ENCODE measurements around the gene PLXNA4.

PLXNA4 gene

GRCh38 chr7:132501956-132502355, 74.3 kb downstream of the PLXNA4 start:
- no peaks in the 10 kb centered on the region for H3K9me3 ChIP-seq (ENCODE audit: control insufficient read depth, low read length)
- H3K23ac ChIP-seq (ENCODE audit: low read length in 2 of 2): peak overlapping the region in 1 of 2 experiments; percentile 60
- peaks cover 0 to 26% of the 10 kb centered on the region in 2 experiments for H3K36me3 ChIP-seq (ENCODE audit: control insufficient read depth in 1 of 2, insufficient read depth in 2 of 2, low read depth in 1 of 2, low read length in 2 of 2)
- no peak overlapping the region for H2BK120ac ChIP-seq (ENCODE audit: low read depth, low read length)
- WGBS: 80% methylated on average over 7 of the region's 7 CpGs
- no peak overlapping the region for H3K27ac ChIP-seq (ENCODE audit: low read length, poor library complexity, severe bottlenecking)
- H2AK5ac ChIP-seq (ENCODE audit: low read length, severe bottlenecking): no peak overlapping the region
- no peaks in the 10 kb centered on the region for H3K4me1 ChIP-seq (ENCODE audit: control insufficient read depth, insufficient read depth, low read depth, low read length)
- H3K4me2 ChIP-seq (ENCODE audit: low read length, poor library complexity, severe bottlenecking): no peak overlapping the region
- no peak overlapping the region for H2BK5ac ChIP-seq (ENCODE audit: low read depth, low read length, poor library complexity, severe bottlenecking)
- H3K18ac ChIP-seq (ENCODE audit: low read depth in 1 of 2, low read length in 2 of 2): no peak overlapping the region
- H2BK15ac ChIP-seq (ENCODE audit: low read depth, poor library complexity, severe bottlenecking): no peak overlapping the region
- H4K91ac ChIP-seq (ENCODE audit: low read length): no peak overlapping the region
- no peak overlapping the region for H2BK12ac ChIP-seq (ENCODE audit: low read length in 2 of 2)
- no peak overlapping the region for H3K4me3 ChIP-seq (ENCODE audit: insufficient read depth in 1 of 2, low read depth in 1 of 2, low read length in 2 of 2)
- no peak overlapping the region for H3K14ac ChIP-seq (ENCODE audit: low read length in 2 of 2)
- no peak for DNase-seq
- H2AFZ ChIP-seq (ENCODE audit: low read depth, low read length): no peak overlapping the region
- H3K9ac ChIP-seq (ENCODE audit: low read length): no peak overlapping the region
- H3K4ac ChIP-seq (ENCODE audit: low read depth in 1 of 2, low read length in 2 of 2): no peak overlapping the region
- no peaks in the 10 kb centered on the region for H3K79me1 ChIP-seq (replicated peaks; ENCODE audit: low read length, poor library complexity, severe bottlenecking)
- no peaks in the 10 kb centered on the region for H3K27me3 ChIP-seq (ENCODE audit: control insufficient read depth in 1 of 2, insufficient read depth in 1 of 2, low read length in 2 of 2)
- no peak overlapping the region for H4K8ac ChIP-seq (ENCODE audit: low read length)

DNA sequence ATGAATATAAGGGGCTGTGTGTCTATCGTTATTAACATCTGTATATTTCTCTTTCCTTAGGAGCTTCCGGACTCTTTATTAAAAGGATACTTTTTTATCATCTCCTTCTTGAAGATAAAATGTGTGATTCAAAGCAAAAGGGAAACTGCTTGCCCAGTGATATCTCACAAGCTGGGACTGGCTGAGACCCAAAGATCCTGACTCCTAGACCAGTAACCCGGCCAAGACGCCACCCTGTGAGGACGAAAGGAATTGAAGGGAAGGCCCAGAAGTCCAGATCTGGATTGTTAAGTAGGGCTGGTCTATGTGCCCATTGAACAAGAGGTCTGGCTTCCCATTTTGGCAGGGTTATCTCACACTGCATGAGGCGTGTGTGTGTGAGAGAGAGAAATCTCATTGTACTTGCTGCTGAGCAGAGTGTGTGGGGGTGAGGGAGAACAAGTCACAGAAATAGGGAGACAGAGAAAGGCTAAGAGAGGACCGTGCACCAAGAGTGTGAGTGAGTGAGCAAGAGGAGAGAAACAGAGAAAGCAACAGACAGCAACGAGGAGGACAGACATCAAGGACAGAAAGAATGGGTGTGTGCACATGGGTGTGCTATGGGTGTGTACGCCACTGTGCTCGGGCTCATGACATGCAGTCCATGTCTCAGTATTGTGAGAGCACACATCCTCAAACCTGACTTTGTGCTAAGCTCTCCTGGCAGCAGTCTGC, 75.4 kb downstream of the PLXNA4 start:
- Histone ChIP-seq H2AK5ac (ENCODE audit: low read length, severe bottlenecking) (no peak overlapping the region), H2BK15ac (ENCODE audit: low read depth, poor library complexity, severe bottlenecking) (no peak overlapping the region), H2BK12ac (ENCODE audit: low read length in 2 of 2) (no peak overlapping the region), H3K79me1 (replicated peaks; ENCODE audit: low read length, poor library complexity, severe bottlenecking) (no peaks in the 10 kb centered on the region), H3K9ac (ENCODE audit: low read length) (peak overlapping the region; percentile 69), H3K4me3 (ENCODE audit: insufficient read depth in 1 of 2, low read depth in 1 of 2, low read length in 2 of 2) (peak overlapping the region in 1 of 2 experiments; percentile 36), H3K4me1 (ENCODE audit: control insufficient read depth, insufficient read depth, low read depth, low read length) (no peaks in the 10 kb centered on the region), H3K27me3 (ENCODE audit: control insufficient read depth in 1 of 2, insufficient read depth in 1 of 2, low read length in 2 of 2) (no peaks in the 10 kb centered on the region), H3K23ac (ENCODE audit: low read length in 2 of 2) (no peak overlapping the region), H3K18ac (ENCODE audit: low read depth in 1 of 2, low read length in 2 of 2) (no peak overlapping the region), H2BK120ac (ENCODE audit: low read depth, low read length) (no peak overlapping the region), H3K36me3 (ENCODE audit: control insufficient read depth in 1 of 2, insufficient read depth in 2 of 2, low read depth in 1 of 2, low read length in 2 of 2) (peaks cover 0 to 18% of the 10 kb centered on the region in 2 experiments), H3K27ac (ENCODE audit: low read length, poor library complexity, severe bottlenecking) (no peak overlapping the region), H2BK5ac (ENCODE audit: low read depth, low read length, poor library complexity, severe bottlenecking) (no peak overlapping the region), H3K9me3 (ENCODE audit: control insufficient read depth, low read length) (no peaks in the 10 kb centered on the region), H3K4me2 (ENCODE audit: low read length, poor library complexity, severe bottlenecking) (no peak overlapping the region), H3K14ac (ENCODE audit: low read length in 2 of 2) (peak overlapping the region in 1 of 2 experiments; percentile 49), H4K91ac (ENCODE audit: low read length) (no peak overlapping the region), H2AFZ (ENCODE audit: low read depth, low read length) (no peak overlapping the region), H4K8ac (ENCODE audit: low read length) (no peak overlapping the region), H3K4ac (ENCODE audit: low read depth in 1 of 2, low read length in 2 of 2) (no peak overlapping the region)
- peak; percentile 2 for DNase-seq
- 67% methylated on average over 8 of the region's 10 CpGs for WGBS

- Histone ChIP-seq H2BK12ac (ENCODE audit: low read length in 2 of 2) (no peak overlapping the region), H4K91ac (ENCODE audit: low read length) (no peak overlapping the region), H3K27ac (ENCODE audit: low read length, poor library complexity, severe bottlenecking) (no peak overlapping the region), H3K9me3 (ENCODE audit: control insufficient read depth, low read length) (no peaks in the 10 kb centered on the region), H2BK15ac (ENCODE audit: low read depth, poor library complexity, severe bottlenecking) (no peak overlapping the region), H3K36me3 (ENCODE audit: control insufficient read depth in 1 of 2, insufficient read depth in 2 of 2, low read depth in 1 of 2, low read length in 2 of 2) (peaks cover 0 to 7% of the 10 kb centered on the region in 2 experiments), H3K4me3 (ENCODE audit: insufficient read depth in 1 of 2, low read depth in 1 of 2, low read length in 2 of 2) (no peak overlapping the region), H4K8ac (ENCODE audit: low read length) (no peak overlapping the region), H3K27me3 (ENCODE audit: control insufficient read depth in 1 of 2, insufficient read depth in 1 of 2, low read length in 2 of 2) (no peaks in the 10 kb centered on the region), H2AK5ac (ENCODE audit: low read length, severe bottlenecking) (no peak overlapping the region), H3K14ac (ENCODE audit: low read length in 2 of 2) (no peak overlapping the region), H2AFZ (ENCODE audit: low read depth, low read length) (no peak overlapping the region), H3K18ac (ENCODE audit: low read depth in 1 of 2, low read length in 2 of 2) (no peak overlapping the region), H3K4me2 (ENCODE audit: low read length, poor library complexity, severe bottlenecking) (no peak overlapping the region), H2BK5ac (ENCODE audit: low read depth, low read length, poor library complexity, severe bottlenecking) (no peak overlapping the region), H3K4ac (ENCODE audit: low read depth in 1 of 2, low read length in 2 of 2) (no peak overlapping the region), H3K9ac (ENCODE audit: low read length) (no peak overlapping the region), H3K4me1 (ENCODE audit: control insufficient read depth, insufficient read depth, low read depth, low read length) (no peaks in the 10 kb centered on the region), H3K79me1 (replicated peaks; ENCODE audit: low read length, poor library complexity, severe bottlenecking) (no peaks in the 10 kb centered on the region), H3K23ac (ENCODE audit: low read length in 2 of 2) (no peak overlapping the region), H2BK120ac (ENCODE audit: low read depth, low read length) (no peak overlapping the region)
- 93% methylated on average over 4 of the region's 5 CpGs for WGBS
- DNase-seq: no peak
Measured at GRCh38 chr7:132499487-132499886, 76.8 kb downstream of the PLXNA4 start.

DNA sequence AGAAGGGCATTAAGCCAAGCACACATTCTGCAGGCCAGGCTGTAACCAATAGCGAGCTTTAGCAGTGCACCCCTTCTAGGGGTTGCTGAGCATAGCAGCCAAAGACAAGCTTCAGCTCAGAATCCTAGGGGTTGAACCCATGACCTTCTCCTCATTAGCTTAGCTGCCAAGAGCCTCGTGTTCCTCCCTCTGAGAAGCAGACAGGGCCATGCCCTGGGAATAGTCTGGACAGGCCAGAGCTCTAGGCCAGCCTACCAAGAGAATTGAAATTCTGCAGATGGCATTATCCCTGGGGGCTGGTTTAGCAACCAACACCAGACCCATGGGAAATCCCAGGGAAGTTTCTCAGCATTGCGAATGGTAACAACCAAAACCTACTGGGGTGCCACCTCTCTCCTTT, 77.2 kb downstream of the PLXNA4 start:
- H3K36me3 ChIP-seq (ENCODE audit: control insufficient read depth in 1 of 2, insufficient read depth in 2 of 2, low read depth in 1 of 2, low read length in 2 of 2): peaks cover 0 to 7% of the 10 kb centered on the region in 2 experiments
- no peak overlapping the region for H3K4me2 ChIP-seq (ENCODE audit: low read length, poor library complexity, severe bottlenecking)
- 79% methylated on average over 3 of the region's 3 CpGs for WGBS
- H4K91ac ChIP-seq (ENCODE audit: low read length): no peak overlapping the region
- H4K8ac ChIP-seq (ENCODE audit: low read length): no peak overlapping the region
- no peak overlapping the region for H3K23ac ChIP-seq (ENCODE audit: low read length in 2 of 2)
- no peaks in the 10 kb centered on the region for H3K79me1 ChIP-seq (replicated peaks; ENCODE audit: low read length, poor library complexity, severe bottlenecking)
- H3K27me3 ChIP-seq (ENCODE audit: control insufficient read depth in 1 of 2, insufficient read depth in 1 of 2, low read length in 2 of 2): no peaks in the 10 kb centered on the region
- no peak overlapping the region for H2BK5ac ChIP-seq (ENCODE audit: low read depth, low read length, poor library complexity, severe bottlenecking)
- H3K27ac ChIP-seq (ENCODE audit: low read length, poor library complexity, severe bottlenecking): no peak overlapping the region
- no peak overlapping the region for H3K4ac ChIP-seq (ENCODE audit: low read depth in 1 of 2, low read length in 2 of 2)
- H2AK5ac ChIP-seq (ENCODE audit: low read length, severe bottlenecking): no peak overlapping the region
- H3K9ac ChIP-seq (ENCODE audit: low read length): no peak overlapping the region
- DNase-seq: no peak
- no peak overlapping the region for H2BK120ac ChIP-seq (ENCODE audit: low read depth, low read length)
- H3K9me3 ChIP-seq (ENCODE audit: control insufficient read depth, low read length): no peaks in the 10 kb centered on the region
- H3K4me3 ChIP-seq (ENCODE audit: insufficient read depth in 1 of 2, low read depth in 1 of 2, low read length in 2 of 2): no peak overlapping the region
- H2BK12ac ChIP-seq (ENCODE audit: low read length in 2 of 2): no peak overlapping the region
- no peaks in the 10 kb centered on the region for H3K4me1 ChIP-seq (ENCODE audit: control insufficient read depth, insufficient read depth, low read depth, low read length)
- no peak overlapping the region for H3K14ac ChIP-seq (ENCODE audit: low read length in 2 of 2)
- H2BK15ac ChIP-seq (ENCODE audit: low read depth, poor library complexity, severe bottlenecking): no peak overlapping the region
- H2AFZ ChIP-seq (ENCODE audit: low read depth, low read length): no peak overlapping the region
- H3K18ac ChIP-seq (ENCODE audit: low read depth in 1 of 2, low read length in 2 of 2): no peak overlapping the region
